Measurements from ENCODE around the gene BAHCC1. TPM values are rescaled to one million over a fixed set of nuclear protein-coding genes. Genes with fewer than 3 reads are reported as not detected.

Gene BAHCC1
- polyA plus RNA-seq, 1 donor from 2014 or later = 14.2 TPM

DNA sequence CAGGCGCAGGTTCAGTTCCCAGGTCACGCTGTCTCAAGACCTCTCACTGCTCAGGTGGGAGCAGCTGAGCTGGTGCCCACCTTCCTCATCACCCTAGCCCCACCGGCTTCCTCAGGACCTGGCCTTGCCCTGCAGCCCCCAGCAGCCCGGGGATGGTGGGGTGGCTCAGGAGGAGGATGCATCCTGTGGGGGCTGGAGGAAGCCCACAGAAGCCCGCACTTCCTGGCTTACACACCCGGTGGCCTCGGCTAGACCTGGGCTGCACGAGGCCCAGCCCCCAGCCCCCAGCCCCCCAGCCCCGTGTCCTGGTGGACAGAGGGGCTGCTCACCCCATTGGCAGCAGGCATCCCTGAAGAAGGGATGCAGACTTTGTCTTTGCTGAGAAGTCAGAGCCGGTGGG is 43.4 kb downstream of the BAHCC1 start:
- Histone ChIP-seq H3K36me3 (ENCODE audit: insufficient read depth, low read length) (no peaks in the 10 kb centered on the region), H3F3A (ENCODE audit: insufficient read depth, low read length, poor library complexity, severe bottlenecking) (no peaks in the 10 kb centered on the region), H3K27ac (ENCODE audit: low read length) (no peak overlapping the region), H3K4me3 (ENCODE audit: low read length) (no peak overlapping the region), H3K79me2 (replicated peaks; ENCODE audit: insufficient read depth, low read length) (no peaks in the 10 kb centered on the region), H4K20me1 (ENCODE audit: insufficient read depth) (no peaks in the 10 kb centered on the region), H3K9me2 (ENCODE audit: insufficient read depth, low read length) (no peaks in the 10 kb centered on the region), H3K27me3 (ENCODE audit: insufficient read depth, low read depth, low read length) (no peaks in the 10 kb centered on the region), H3K9ac (ENCODE audit: low read length) (no peak overlapping the region), H3K9me3 (ENCODE audit: low read length) (no peaks in the 10 kb centered on the region), H3K4me2 (ENCODE audit: low read length) (no peak overlapping the region), H2AFZ (ENCODE audit: low read depth, low read length) (no peak overlapping the region)
- TF ChIP-seq MXI1 (conservative IDR thresholded peaks at IDR 0.05; ENCODE audit: poor library complexity, severe bottlenecking) (no peak), EZH2 (IDR thresholded peaks at IDR 0.05; ENCODE audit: borderline replicate concordance, insufficient read depth, low read length, poor library complexity, severe bottlenecking) (no peak), REST (IDR thresholded peaks at IDR 0.05; ENCODE audit: borderline replicate concordance) (no peak)

GRCh38 chr17:81440051-81440471 is 44.8 kb downstream of the BAHCC1 start:
- Histone ChIP-seq H3K9me3 (ENCODE audit: low read length) (no peaks in the 10 kb centered on the region), H3K36me3 (ENCODE audit: insufficient read depth, low read length) (no peaks in the 10 kb centered on the region), H4K20me1 (ENCODE audit: insufficient read depth) (no peaks in the 10 kb centered on the region), H3K9me2 (ENCODE audit: insufficient read depth, low read length) (no peaks in the 10 kb centered on the region), H3F3A (ENCODE audit: insufficient read depth, low read length, poor library complexity, severe bottlenecking) (no peaks in the 10 kb centered on the region), H3K79me2 (replicated peaks; ENCODE audit: insufficient read depth, low read length) (no peaks in the 10 kb centered on the region), H2AFZ (ENCODE audit: low read depth, low read length) (no peak overlapping the region), H3K9ac (ENCODE audit: low read length) (no peak overlapping the region), H3K27me3 (ENCODE audit: insufficient read depth, low read depth, low read length) (no peaks in the 10 kb centered on the region), H3K4me2 (ENCODE audit: low read length) (no peak overlapping the region), H3K4me3 (ENCODE audit: low read length) (no peak overlapping the region), H3K27ac (ENCODE audit: low read length) (no peak overlapping the region)
- TF ChIP-seq POLR2AphosphoS5 (IDR thresholded peaks at IDR 0.05) = no peak
- no peak for TF ChIP-seq MXI1 (conservative IDR thresholded peaks at IDR 0.05; ENCODE audit: poor library complexity, severe bottlenecking)
- TF ChIP-seq RAD21 (conservative IDR thresholded peaks at IDR 0.05) = no peak
- no peak for TF ChIP-seq EP300 (conservative IDR thresholded peaks at IDR 0.05; ENCODE audit: poor library complexity, severe bottlenecking)
- TF ChIP-seq REST (IDR thresholded peaks at IDR 0.05; ENCODE audit: borderline replicate concordance) = no peak
- no peak for TF ChIP-seq TAF1 (IDR thresholded peaks at IDR 0.05; ENCODE audit: low read depth)
- no peak for TF ChIP-seq EZH2 (IDR thresholded peaks at IDR 0.05; ENCODE audit: borderline replicate concordance, insufficient read depth, low read length, poor library complexity, severe bottlenecking)
- no peak for TF ChIP-seq SMC3 (conservative IDR thresholded peaks at IDR 0.05; ENCODE audit: poor library complexity)
- TF ChIP-seq CTCF (IDR thresholded peaks at IDR 0.05; ENCODE audit: poor library complexity, severe bottlenecking) = no peak
